Measurements from ENCODE around the gene PGAM5. TPM values are rescaled to one million over a fixed set of nuclear protein-coding genes. Genes with fewer than 3 reads are reported as not detected.

PGAM5 gene
- total and polyA plus RNA-seq, 9 of the 15 experiments (the other 6 are each of a cell fraction or from before 2014, with no cell fraction given), result 7.4 to 121 (median 69.5) TPM

DNA sequence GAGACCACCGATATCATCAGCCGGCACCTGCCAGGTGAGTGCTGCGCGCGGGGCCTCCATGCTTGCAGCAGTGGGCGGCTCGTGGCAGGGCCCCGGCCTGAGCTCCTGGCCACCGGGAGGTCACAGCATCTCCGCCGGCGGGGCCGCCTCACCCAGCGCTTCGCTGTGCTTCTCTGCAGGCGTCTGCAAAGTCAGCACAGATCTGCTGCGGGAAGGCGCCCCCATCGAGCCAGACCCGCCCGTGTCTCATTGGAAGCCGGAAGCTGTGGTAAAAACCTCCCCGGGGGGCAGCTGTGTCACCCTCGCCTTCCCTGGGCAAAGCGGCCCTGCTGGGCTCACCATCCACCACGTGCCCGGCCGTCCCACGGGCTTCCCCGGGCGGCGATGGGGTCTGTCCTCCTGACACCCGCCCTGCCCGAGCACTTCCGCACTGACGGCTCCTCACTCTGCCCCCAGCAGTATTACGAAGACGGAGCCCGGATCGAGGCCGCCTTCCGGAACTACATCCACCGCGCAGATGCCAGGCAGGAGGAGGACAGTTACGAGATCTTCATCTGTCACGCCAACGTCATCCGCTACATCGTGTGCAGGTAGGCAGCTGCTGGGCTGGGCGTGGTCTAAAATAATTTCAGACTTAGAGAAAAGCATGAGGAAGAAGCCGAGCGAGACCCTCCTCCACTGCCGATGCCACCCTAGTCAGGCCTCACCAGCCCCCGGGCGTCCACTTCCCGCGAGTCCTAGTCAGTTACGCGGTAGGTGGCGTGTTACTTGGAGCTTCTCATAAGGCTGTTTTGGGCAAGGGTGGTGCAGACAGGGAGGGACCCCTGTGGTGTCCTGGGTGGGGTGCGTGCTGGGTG lies 7.1 kb downstream of the PGAM5 start:
- H3K9ac ChIP-seq (ENCODE audit: insufficient read depth in 1 of 2, low read depth in 2 of 2, low read length in 2 of 2), result no peak overlapping the region
- FAIRE-seq (no peak), DNase-seq (ENCODE audit: extremely low read depth in 1 of 4, low spot score in 3 of 4) (no peak), ATAC-seq (no peak)
- peaks cover 85% of the 10 kb centered on the region for H3K36me3 ChIP-seq (ENCODE audit: control insufficient read depth, insufficient read depth, low read length)
- in situ Hi-C loops (cut with MboI), result no loop called here
- no peaks in the 10 kb centered on the region for H3K9me3 ChIP-seq (replicated peaks; ENCODE audit: control insufficient read depth, insufficient read depth, low read depth, low read length)
- H3K4me2 ChIP-seq (ENCODE audit: insufficient read depth, low read length), result no peak overlapping the region
- POLR2A ChIA-PET, result interaction anchor here (1.5 kb wide), 1 partner anchor 9 kb away, joined by 4 read pairs; no protein-coding TSS in a partner anchor
- H4K20me1 ChIP-seq (replicated peaks; ENCODE audit: control insufficient read depth, insufficient read depth, low read length), result no peaks in the 10 kb centered on the region; the same call in 1 of the 2 replicates
- H3K9me1 ChIP-seq (ENCODE audit: control insufficient read depth, insufficient read depth, low read length), result no peaks in the 10 kb centered on the region
- no peak overlapping the region for H3K4me3 ChIP-seq
- H2AFZ ChIP-seq (ENCODE audit: low read depth, low read length), result no peak overlapping the region
- H3K27ac ChIP-seq (ENCODE audit: extremely low read depth, low read depth, low read length), result no peak overlapping the region
- intact Hi-C loops (cut with micrococcal nuclease), result no loop called here
- H3K27me3 ChIP-seq (ENCODE audit: control insufficient read depth in 2 of 2, insufficient read depth in 2 of 2, low read length in 2 of 2), result no peaks in the 10 kb centered on the region
- CTCF ChIA-PET (ENCODE audit: low intra/inter-chr PET ratio), result no interaction called here
- H3K79me2 ChIP-seq (ENCODE audit: control insufficient read depth, insufficient read depth, low read length), result peaks cover 24% of the 10 kb centered on the region
- 94% methylated on average over 46 of the region's 61 CpGs for WGBS (ENCODE audit: insufficient coverage, low coverage, missing lambda C conversion rate)
- no TSS peak for BruUV-seq (replicated peaks)
- TF ChIP-seq, protein P1, sequence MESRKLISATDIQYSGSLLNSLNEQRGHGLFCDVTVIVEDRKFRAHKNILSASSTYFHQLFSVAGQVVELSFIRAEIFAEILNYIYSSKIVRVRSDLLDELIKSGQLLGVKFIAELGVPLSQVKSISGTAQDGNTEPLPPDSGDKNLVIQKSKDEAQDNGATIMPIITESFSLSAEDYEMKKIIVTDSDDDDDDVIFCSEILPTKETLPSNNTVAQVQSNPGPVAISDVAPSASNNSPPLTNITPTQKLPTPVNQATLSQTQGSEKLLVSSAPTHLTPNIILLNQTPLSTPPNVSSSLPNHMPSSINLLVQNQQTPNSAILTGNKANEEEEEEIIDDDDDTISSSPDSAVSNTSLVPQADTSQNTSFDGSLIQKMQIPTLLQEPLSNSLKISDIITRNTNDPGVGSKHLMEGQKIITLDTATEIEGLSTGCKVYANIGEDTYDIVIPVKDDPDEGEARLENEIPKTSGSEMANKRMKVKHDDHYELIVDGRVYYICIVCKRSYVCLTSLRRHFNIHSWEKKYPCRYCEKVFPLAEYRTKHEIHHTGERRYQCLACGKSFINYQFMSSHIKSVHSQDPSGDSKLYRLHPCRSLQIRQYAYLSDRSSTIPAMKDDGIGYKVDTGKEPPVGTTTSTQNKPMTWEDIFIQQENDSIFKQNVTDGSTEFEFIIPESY (CRISPR knock-in tag; IDR thresholded peaks at IDR 0.05), result peak; percentile 88
- TF ChIP-seq HNRNPLL (IDR thresholded peaks at IDR 0.05; ENCODE audit: low read depth, low read length, poor library complexity, severe bottlenecking) (peak; percentile 19), STAT5A (IDR thresholded peaks at IDR 0.05; ENCODE audit: borderline replicate concordance, low read length) (no peak), RBFOX2 (IDR thresholded peaks at IDR 0.05; ENCODE audit: low read depth, low read length) (peak; percentile 30; the same call in 1 of the 2 replicates), POLR2G (IDR thresholded peaks at IDR 0.05; ENCODE audit: low read depth, low read length) (peak; percentile 64)
- TF ChIP-seq, protein P2, sequence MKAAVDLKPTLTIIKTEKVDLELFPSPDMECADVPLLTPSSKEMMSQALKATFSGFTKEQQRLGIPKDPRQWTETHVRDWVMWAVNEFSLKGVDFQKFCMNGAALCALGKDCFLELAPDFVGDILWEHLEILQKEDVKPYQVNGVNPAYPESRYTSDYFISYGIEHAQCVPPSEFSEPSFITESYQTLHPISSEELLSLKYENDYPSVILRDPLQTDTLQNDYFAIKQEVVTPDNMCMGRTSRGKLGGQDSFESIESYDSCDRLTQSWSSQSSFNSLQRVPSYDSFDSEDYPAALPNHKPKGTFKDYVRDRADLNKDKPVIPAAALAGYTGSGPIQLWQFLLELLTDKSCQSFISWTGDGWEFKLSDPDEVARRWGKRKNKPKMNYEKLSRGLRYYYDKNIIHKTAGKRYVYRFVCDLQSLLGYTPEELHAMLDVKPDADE (conservative IDR thresholded peaks at IDR 0.05; ENCODE audit: control insufficient read depth, low read depth, low read length), result no peak
- peaks cover 0 to 6% of the 10 kb centered on the region in 2 experiments; a peak in 2 of 5 replicates for H3K4me1 ChIP-seq (replicated peaks in 1 of 2; ENCODE audit: control insufficient read depth in 2 of 2, insufficient read depth in 2 of 2, low read length in 2 of 2)
